Measurements from ENCODE around the gene SENP8. TPM values are rescaled to one million over a fixed set of nuclear protein-coding genes. Genes with fewer than 3 reads are reported as not detected.

The SENP8 gene
- total RNA-seq, 1 experiment from 2014 or later, result 4.4 TPM

DNA sequence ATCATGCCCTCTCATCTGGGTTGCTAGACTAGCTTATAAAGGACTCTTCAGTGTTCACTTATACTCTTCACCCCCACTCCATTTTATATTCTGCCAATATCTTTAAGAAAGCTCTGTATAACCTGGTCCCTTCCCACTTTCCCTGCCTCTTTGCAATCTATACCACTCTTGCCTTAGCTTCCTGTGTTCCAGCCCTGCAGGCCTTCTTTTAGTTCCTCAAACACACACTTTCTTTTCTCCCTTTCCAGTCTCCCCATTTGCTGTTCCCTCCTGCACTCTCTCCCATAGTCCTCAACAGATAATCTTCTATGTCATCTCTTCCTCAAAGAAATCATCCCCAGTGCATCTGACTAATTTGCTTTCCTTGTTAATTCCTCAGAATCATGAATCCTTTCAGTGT is 28.7 kb downstream of the SENP8 start:
- in situ Hi-C loops (cut with HindIII; ENCODE audit: low sequenced_read_pairs), result no loop called here
- no peak for DNase-seq (ENCODE audit: low spot score)

DNA sequence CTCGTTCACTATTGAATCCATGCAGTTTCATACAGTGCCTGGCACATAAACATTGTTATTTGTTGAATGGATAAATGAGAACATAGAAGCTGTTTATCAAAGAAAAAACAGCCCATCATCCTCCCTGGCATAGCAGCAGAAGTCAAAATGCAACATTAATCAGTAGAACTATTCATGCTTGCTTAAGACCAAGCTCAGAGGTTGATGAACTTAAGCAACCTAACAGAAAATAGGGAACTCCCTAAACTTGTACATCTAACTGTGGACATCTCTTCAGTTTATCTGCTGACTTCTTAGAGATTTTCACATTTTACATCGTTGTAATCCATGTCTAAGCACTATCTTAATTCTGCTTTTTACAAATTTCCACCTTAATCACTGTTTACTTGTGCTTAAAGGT is 29.2 kb downstream of the SENP8 start:
- in situ Hi-C loops (cut with HindIII; ENCODE audit: low sequenced_read_pairs), result no loop called here
- DNase-seq (ENCODE audit: low spot score), result no peak

DNA sequence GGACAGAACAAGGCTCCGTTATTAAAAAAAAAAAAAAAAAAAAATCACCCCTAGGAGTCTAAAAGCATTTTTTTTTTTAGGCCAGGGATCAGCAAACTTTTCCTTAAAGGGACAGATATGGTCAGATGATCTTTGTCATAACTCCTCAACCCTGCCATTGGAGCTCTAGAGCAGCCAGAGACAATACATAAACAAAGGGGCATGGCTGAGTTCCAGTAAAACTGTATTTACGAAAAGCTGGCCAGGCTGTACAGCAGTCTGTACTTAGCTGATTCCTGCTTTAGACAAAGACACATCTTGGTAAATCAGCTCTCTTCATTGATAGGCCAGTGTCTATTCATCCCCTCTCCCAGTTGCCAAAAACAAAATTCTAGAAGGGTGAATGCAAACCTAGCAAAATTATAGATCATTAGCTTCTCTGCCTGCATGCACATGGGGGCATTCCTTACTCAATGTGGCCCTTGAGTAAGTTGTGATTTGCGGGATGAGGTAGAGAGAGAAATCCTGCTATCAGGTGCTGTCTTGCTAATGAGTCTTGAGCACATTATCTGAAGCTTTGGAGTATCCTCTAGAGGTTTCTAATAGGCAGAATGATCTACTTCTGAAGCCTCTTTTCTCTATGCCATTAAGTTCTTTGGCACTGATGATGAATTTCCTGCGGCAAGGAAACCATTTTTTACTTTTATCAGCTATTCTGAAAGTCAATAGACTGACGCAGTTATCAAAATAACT is 35.2 kb downstream of the SENP8 start:
- in situ Hi-C loops (cut with HindIII; ENCODE audit: low sequenced_read_pairs), result no loop called here
- no peak for DNase-seq (ENCODE audit: low spot score)

DNA sequence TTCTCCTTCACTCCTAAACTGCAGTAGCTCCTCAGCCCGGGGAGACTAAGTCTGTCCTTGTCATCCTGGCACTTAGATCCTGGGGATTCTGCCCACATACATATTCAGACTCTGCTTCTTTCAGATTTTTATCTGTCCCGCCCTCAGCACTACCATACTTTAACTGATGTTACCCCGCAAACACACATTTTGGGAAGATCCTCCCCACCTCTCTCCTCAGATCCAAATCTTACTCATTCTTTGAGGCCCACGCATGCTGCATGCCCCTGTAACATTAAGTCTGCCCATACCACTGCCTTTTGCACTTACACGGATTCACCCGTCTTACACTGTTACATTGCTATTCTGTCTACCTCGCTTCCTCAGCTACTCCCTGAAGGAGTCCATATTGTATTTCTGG is 36.1 kb downstream of the SENP8 start:
- no peak for DNase-seq (ENCODE audit: low spot score)
- in situ Hi-C loops (cut with HindIII; ENCODE audit: low sequenced_read_pairs), result no loop called here

DNA sequence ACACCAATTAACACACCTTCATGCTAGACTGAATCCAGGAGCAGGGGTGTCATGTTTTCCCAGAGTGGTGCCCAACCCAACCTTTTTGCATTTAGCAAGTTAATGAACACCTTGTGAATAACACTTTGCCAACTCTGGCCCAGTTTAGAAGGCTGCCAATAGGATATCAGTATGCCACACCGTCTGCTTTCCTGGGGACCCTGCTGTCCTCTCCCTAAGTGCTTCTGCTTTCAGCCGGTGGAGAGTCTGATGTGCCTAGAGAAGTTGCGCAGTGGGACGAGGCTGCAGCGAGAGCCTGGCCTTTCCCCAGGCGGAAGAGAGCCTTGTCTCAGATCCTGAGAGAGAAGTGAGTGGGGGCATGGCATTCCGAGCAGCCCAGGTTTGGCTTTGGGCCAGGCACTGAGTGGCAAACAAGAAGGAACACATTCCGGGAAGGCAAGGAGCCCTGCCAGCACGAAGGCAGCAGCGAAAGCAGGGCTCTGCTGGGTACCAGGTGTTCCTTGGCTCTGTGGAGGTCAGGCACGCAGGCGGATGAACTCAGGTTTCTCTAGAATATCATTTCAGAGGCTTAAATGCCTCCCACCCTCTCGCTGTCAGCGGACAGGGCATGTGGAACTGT is 36.9 kb downstream of the SENP8 start:
- in situ Hi-C loops (cut with HindIII; ENCODE audit: low sequenced_read_pairs), result no loop called here

DNA sequence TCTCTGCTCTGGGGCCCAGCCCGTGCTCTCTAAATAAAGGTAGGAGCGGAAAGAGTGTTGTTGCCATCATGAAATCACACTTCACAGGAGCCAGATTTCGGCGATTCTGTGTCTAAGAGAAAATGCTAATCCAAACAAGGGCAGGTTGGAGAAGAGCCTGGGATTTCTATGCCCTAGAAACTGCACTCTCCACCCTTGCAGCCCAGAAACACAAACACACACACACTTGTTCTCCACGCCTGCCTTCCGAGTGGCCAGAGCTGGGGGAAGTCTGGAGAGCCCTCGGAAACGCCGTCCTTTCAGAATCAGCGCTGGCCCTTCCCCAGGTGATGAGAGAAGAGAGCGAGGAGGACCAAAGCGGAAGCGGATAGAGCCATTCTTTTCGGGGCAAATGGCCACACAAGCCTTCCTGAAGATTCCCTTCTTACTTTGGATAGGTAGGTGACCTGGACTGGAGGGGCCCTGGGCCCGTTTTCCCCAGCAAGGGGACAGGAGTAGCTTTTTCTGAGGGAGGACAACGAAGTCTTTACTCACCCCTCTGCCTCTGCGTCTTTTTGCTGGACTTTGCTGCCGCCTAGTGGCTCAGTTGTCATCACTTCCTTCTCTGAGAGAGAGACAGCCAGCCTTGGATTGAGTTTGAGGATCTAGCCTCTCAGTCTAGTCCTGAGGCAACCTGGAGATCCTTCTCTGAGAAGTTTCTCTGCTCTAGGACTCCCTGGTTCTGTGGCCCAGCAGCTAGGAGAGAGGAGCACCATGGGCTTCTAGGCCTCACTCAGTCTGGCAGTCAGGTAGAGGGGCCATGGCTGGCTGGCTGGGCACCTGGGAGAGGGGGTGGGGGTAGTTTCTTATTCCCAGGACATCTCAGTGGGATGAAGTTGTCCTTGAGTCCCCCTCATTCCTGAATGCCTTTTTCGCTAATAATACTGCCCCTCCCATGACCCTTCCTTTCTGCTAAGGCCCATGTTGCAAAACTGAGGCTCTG is 37.7 kb downstream of the SENP8 start:
- in situ Hi-C loops (cut with HindIII; ENCODE audit: low sequenced_read_pairs), result no loop called here
- peak; percentile 95 for DNase-seq (ENCODE audit: low spot score)

More for the DNA sequence above, 36.9 kb downstream of the SENP8 start:
- DNase-seq (ENCODE audit: low spot score), result peak; percentile 82

DNA sequence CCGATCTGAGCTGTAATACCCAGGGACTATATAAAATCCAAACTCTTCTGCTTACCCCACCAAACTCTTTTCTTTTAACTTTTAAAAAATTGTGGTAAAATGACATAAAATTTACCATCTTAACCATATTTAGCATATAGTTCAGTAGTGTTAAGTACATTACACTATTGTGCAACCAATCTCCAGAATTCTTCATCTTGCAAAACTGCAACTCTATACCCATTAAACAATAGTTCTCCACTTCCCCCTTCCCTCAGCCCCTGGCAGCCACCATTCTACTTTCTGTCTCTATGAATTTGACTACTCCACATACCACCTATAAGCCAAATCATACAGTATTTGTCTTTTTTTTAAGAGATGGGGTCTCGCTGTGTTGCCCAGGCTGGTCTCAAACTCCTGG is 38.7 kb downstream of the SENP8 start:
- in situ Hi-C loops (cut with HindIII; ENCODE audit: low sequenced_read_pairs), result no loop called here
- DNase-seq (ENCODE audit: low spot score), result no peak

DNA sequence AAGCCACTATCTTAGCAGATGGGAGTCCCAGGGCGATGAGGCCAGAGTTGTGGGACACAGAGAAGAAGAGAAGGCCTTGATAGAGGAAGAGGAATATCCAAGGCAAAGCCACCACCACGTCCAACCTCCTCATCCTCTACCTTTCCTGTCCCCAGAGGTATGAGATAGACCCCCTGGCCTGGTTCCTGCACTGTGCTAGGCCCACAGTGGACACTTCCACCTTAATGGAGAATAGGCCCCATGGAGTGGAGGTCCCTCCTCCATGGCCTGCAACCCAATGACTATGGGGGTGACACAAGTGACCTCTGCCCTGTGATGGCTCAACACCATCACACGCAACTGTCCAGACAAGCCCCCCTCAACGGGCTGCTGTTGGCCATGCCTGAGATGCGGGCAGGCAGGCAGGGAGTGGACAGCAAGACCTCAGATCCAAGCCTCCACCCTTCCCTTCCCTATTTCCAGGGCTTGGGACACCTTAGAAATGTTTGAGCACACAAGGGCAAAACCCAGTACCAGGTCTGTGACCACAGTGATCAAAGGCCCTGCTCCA is 42.6 kb downstream of the SENP8 start:
- in situ Hi-C loops (cut with HindIII; ENCODE audit: low sequenced_read_pairs), result no loop called here
- DNase-seq (ENCODE audit: low spot score), result no peak

DNA sequence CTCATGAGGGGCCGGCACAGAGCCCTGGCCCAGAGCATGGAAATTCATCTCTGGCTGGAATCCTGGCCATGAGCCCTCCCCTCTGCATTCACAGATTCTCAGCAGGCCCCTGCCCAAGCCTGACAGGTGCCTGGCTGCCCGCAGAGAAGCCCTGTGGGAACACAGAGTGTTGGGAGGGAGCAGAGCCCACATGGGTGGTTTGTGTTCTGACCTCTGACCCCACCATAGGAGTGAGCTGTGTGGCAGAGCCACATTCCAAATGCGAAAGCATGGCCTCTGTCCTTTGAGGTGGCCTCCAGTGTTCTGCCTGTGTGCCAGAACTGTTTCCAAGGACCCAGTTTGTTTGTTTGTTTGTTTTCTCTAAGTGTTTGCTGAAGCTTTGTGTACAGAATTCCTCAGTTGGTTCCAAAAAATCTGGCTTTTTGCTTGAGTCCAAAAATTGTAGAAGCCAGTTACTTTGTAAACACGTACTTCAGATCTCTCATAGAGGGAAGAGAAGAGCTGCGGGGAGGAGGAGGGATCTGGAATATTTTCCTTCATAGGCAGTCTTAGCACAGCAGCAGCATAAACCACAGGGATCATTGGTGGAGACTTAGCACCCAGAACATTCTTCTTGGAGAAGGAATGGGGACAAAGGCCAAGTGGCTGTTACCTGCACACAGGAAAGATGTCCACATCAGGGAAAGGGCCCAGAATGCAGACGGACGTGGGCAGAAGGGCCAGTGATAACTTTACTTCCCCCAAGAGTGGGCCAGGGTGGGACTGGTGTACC is 43.3 kb downstream of the SENP8 start:
- peak; percentile 3 for DNase-seq (ENCODE audit: low spot score)

DNA sequence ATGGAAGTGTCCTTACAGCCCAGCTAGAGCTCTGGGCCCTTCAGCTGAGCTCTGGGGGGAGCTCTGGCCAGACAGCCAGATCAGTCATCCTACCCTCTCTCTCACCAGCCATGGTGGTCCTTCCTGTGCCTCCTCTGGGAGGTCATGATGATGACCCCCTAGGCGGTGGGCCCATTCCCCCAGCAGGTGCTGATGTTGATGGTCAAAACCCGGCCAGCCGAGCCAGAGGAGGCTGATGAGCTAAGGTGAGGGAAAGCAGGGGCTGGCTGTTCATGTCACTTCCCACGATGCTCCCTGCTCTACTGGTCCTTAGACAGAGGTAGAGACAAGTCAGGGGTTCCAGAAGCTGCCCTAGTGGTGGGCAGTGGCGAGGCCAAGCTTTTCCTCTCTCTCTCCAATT is 44.4 kb downstream of the SENP8 start:
- DNase-seq (ENCODE audit: low spot score), result no peak
- in situ Hi-C loops (cut with HindIII; ENCODE audit: low sequenced_read_pairs), result no loop called here

More for the DNA sequence above, 43.3 kb downstream of the SENP8 start:
- in situ Hi-C loops (cut with HindIII; ENCODE audit: low sequenced_read_pairs), result no loop called here

DNA sequence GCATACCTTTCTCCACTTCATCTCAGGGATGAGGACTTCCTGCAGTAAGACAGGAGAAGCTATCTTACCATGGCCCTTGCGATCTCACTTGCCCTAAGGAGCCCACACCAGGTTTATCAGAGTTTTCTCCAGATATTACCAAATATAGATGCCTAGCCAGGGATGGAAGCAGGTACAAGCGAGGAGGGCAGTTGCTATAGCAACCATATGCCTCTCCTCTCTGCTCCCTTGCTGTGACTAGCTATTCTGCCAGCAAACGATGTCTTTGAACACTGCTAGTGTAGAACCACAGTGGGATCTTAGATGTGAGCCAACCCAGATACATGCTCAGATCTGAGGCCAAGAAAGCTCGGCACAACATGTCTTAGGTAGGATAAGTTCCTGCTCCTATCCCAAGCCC is 45.5 kb downstream of the SENP8 start:
- peak; percentile 73 for DNase-seq (ENCODE audit: low spot score)
- in situ Hi-C loops (cut with HindIII; ENCODE audit: low sequenced_read_pairs), result no loop called here

DNA sequence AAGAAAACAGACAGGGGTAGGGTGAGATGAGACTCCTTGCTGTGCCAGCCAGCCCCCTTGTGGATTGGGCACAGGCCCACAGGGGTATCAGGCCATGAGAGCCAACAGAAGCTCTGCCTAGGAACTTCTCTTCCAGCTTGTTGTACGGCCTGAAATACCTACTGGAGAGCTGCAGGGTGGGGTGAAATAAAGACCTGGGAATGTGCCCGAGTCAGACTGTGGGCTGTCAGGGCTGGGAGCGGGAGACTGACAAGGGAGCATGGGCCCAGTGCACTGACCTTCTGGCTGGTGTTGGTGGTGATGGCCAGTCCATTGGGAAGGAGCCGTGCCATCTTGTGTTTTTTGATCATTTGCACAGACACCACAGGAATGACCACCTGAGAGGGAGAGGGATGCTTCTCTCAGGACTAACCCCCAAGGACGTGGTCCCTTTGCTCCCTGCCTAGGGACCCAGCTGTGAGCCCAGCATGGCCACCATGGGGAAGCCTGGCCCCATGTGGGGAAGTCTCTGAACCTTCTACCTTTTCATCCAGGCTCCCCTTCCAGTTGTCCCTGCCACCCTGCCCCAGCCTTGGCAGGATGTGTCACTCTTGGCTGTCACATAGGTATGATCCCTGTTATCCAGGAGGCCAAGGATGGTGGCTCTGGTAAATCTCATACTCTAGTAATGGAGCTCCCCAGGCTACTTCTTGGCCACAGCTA is 48.7 kb downstream of the SENP8 start:
- in situ Hi-C loops (cut with HindIII; ENCODE audit: low sequenced_read_pairs), result no loop called here
- no peak for DNase-seq (ENCODE audit: low spot score)

DNA sequence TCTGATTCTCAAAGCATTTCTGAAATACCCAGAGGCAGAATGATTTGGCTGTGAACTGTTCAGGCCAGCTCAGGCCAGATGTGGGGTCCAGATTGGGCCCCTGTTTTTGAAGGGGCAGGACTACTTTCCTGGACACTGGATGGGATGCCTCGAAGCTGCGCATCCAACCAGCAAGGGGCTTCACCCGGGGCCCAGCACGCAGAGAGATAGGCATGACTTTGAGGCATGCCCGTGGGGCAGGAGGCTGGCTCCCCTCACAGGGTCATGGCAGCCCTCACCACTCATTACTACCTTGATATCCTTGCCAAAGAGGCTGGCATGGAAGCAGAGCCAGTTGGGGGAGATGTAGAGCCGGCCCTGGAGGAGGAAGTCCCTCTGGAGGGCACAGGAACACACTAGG is 49.2 kb downstream of the SENP8 start:
- in situ Hi-C loops (cut with HindIII; ENCODE audit: low sequenced_read_pairs), result no loop called here
- no peak for DNase-seq (ENCODE audit: low spot score)

DNA sequence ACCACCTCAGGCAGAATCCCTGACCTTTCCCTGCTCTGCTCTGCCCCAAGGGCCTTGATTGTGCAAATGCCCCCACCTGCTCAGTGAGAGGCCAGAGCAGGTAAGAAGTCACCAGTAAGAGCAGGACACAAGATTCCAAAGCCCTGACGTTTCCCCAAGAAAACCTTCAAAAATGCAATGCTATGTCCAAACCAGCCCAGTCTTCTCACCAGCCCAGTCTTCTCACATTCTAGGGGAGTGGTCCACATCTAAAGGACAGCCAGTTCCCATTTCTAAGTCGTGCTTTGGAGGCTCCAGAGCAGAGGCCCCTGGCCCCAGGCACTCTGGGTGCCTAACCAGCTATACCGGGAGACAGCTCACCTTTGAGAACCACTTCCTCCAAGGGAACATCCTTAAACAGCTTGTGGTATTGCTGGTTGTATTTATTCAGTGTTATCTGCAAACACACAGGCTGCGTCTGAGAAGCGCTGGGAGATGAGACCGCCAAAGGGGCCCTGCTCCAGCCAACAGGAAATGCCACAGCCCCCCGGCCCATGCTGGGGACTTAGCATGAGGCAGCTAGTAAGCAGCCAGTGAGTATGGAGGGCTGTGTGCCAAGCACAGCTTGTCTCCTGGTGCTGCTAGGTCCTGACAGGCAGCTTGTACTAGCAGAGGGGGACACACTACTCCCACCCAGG is 50.1 kb downstream of the SENP8 start:
- in situ Hi-C loops (cut with HindIII; ENCODE audit: low sequenced_read_pairs), result no loop called here
- DNase-seq (ENCODE audit: low spot score), result peak; percentile 59

DNA sequence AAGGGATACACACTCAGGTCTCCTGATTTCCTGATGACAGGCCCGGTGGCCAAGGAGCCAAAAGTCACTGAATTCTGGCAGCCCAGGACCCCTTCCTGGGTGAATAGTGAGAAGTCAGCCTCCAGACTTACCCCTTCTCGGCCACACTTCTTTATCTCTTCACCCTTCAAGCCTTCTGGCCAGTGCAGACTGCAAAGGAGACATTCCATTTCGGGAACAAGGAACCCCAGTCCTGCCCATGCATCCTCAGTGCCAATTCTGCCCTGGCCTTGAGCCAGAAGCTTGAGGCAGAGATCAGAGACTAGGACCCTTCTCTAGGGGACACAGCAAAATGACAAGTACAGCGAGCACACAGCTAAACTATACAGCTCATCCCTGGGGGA is 50.6 kb downstream of the SENP8 start:
- DNase-seq (ENCODE audit: low spot score), result peak; percentile 39
- in situ Hi-C loops (cut with HindIII; ENCODE audit: low sequenced_read_pairs), result no loop called here

DNA sequence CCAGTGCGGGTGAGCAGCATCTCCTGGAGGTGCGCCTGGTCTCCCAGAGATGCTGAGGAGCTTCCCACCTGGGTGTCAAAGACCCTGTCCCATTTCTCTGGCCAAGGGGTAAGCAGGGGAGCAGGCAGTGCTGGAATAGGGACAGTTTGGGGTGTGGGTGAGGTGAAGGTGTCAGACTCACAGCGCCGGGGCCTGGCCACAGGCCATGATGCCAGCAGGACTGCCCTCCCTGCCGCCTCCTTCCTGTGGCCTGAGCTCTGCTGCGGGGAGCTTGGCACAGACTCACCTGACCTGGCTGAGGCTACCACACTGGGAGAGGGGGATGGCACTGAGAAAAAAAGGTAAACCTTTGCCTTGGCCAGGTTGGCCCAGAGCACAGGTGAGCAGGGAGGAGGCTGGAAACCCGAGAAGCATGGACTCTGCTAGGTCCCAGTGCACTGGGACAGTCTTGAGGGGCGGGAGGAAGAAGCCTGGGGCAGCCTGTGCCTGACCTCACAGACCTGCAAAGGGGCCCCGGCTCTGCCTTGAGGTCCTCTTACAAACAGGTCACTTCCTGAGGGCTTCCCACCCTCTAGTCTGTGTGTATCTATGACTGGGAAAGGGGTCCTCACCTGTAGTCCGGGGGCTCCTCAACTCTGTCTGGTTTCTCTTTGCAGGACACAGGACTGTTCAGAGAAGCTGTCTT is 51.2 kb downstream of the SENP8 start:
- in situ Hi-C loops (cut with HindIII; ENCODE audit: low sequenced_read_pairs), result no loop called here
- DNase-seq (ENCODE audit: low spot score), result peak; percentile 32

DNA sequence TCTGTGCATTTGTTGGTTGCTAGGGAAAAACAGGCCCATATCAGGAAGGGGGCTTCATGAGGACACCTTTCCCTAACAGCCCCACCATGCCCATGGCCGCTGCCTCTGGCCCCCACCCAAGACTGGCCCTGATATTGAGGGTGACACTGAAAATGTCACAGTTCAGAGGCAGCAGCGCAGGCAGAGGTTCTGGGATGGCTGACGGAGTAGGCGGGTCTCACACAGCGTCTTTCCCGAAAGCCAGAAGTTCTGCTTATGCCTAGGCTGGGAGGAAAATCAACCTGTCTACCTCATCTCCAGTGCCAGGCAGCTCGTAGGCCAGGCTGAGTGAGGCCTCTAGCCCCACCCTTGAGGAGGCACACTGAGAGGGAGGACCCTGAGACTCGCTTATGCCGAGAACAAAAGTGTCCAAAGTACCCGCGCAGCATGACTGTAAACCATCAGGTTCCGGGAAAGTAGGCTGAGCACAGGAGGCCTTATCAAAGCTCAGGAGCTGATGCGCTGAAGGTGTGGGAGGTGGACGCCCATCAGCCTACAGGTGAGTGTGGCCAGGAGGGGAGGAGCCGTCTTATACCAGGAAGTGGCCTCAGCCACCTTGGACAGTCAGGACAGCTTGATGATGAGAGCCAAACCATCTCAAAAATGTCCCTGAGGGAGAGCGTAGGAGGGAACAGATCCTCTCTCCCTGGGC is 51.9 kb downstream of the SENP8 start:
- no peak for DNase-seq (ENCODE audit: low spot score)
- in situ Hi-C loops (cut with HindIII; ENCODE audit: low sequenced_read_pairs), result no loop called here
